HL-60 (cell line): Measurements from ENCODE around the gene SCN3B.

Source experiments
- POLR2AphosphoS5 ChIP-seq: IDR thresholded peaks from 2 replicates; pipeline ENCODE4 v1.6.1; 2012; ENCODE audit warnings: low read depth
- TF ChIP-seq, protein P1 (sequence below): IDR thresholded peaks from one replicate; pipeline ENCODE4 v1.5.1; 2011; ENCODE audit warnings: low read length, control low read depth, inconsistent platforms; ENCODE audit not compliant: insufficient read depth
- TF ChIP-seq, protein P2 (sequence below): IDR thresholded peaks from 2 replicates; pipeline ENCODE4 v1.6.1; 2012; ENCODE audit warnings: low read depth; ENCODE audit not compliant: insufficient replicate concordance

DNA sequence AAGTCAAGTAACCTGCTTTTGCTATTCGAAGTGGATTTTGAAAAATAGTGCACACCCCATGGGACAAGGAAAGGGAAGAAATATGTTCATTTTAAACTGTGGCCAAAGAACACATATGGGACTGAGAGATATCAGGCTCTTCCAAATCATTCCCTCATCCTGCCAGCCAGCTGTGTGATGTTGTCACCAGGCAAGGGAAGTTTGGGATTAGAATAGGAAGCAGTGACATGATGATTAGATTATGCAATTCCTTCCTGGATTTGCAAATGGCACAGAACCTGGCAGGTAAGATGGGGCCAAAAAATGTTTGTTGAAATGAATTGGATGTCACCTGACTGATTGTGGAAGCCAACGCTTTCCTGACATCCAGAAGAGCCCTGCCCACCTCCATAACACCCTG, 4.9 kb upstream of the SCN3B start:
- no peak for TF ChIP-seq POLR2AphosphoS5
- TF ChIP-seq, protein P1, sequence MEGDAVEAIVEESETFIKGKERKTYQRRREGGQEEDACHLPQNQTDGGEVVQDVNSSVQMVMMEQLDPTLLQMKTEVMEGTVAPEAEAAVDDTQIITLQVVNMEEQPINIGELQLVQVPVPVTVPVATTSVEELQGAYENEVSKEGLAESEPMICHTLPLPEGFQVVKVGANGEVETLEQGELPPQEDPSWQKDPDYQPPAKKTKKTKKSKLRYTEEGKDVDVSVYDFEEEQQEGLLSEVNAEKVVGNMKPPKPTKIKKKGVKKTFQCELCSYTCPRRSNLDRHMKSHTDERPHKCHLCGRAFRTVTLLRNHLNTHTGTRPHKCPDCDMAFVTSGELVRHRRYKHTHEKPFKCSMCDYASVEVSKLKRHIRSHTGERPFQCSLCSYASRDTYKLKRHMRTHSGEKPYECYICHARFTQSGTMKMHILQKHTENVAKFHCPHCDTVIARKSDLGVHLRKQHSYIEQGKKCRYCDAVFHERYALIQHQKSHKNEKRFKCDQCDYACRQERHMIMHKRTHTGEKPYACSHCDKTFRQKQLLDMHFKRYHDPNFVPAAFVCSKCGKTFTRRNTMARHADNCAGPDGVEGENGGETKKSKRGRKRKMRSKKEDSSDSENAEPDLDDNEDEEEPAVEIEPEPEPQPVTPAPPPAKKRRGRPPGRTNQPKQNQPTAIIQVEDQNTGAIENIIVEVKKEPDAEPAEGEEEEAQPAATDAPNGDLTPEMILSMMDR: no peak
- TF ChIP-seq, protein P2, sequence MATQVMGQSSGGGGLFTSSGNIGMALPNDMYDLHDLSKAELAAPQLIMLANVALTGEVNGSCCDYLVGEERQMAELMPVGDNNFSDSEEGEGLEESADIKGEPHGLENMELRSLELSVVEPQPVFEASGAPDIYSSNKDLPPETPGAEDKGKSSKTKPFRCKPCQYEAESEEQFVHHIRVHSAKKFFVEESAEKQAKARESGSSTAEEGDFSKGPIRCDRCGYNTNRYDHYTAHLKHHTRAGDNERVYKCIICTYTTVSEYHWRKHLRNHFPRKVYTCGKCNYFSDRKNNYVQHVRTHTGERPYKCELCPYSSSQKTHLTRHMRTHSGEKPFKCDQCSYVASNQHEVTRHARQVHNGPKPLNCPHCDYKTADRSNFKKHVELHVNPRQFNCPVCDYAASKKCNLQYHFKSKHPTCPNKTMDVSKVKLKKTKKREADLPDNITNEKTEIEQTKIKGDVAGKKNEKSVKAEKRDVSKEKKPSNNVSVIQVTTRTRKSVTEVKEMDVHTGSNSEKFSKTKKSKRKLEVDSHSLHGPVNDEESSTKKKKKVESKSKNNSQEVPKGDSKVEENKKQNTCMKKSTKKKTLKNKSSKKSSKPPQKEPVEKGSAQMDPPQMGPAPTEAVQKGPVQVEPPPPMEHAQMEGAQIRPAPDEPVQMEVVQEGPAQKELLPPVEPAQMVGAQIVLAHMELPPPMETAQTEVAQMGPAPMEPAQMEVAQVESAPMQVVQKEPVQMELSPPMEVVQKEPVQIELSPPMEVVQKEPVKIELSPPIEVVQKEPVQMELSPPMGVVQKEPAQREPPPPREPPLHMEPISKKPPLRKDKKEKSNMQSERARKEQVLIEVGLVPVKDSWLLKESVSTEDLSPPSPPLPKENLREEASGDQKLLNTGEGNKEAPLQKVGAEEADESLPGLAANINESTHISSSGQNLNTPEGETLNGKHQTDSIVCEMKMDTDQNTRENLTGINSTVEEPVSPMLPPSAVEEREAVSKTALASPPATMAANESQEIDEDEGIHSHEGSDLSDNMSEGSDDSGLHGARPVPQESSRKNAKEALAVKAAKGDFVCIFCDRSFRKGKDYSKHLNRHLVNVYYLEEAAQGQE: no peak
